Ascending aorta (tissue), 2 donors: Measurements from ENCODE around the gene UNK. TPM values are rescaled to one million over a fixed set of nuclear protein-coding genes. Genes with fewer than 3 reads are reported as not detected.
A peak's percentile ranks its signal among the peaks of the same experiment; 100 is the strongest.

ENCODE experiments used
- DNase-seq, 2 donors: peaks; one replicate each; pipeline ENCODE4 v3.0.0-alpha.2; 2019; ENCODE audit warnings: low spot score in 2 of 2
- H3K27ac ChIP-seq, 2 donors: fragments of 200-600 bp; sonication (generic); one replicate each; pipeline ENCODE4 v1.5.1; 2016 to 2017; ENCODE audit warnings: mild to moderate bottlenecking in 1 of 2
- H3K27me3 ChIP-seq: fragments of 200-600 bp; sonication (generic); one replicate; pipeline ENCODE4 v1.5.1; 2017
- H3K36me3 ChIP-seq, 2 donors: fragments of 200-600 bp; sonication (generic); one replicate each; pipeline ENCODE4 v1.5.1; 2016
- H3K4me1 ChIP-seq, 2 donors: fragments of 200-600 bp; sonication (generic); one replicate each; pipeline ENCODE4 v1.5.1; 2016 to 2017; ENCODE audit warnings: mild to moderate bottlenecking in 1 of 2
- H3K4me3 ChIP-seq, 2 donors: fragments of 200-600 bp; sonication (generic); one replicate each; pipeline ENCODE4 v1.5.1; 2016 to 2017; ENCODE audit warnings: mild to moderate bottlenecking in 1 of 2
- H3K9me3 ChIP-seq, 2 donors: fragments of 200-600 bp; sonication (generic); one replicate each; pipeline ENCODE4 v1.5.1; 2016
- CTCF ChIP-seq, 3 experiments: fragments of 200-600 bp in 2 of 3; fragments of 450-650 bp in 1 of 3; sonication (generic) in 2 of 3; IDR thresholded peaks; one replicate each; pipeline ENCODE4 v1.5.1; 2016 to 2019; ENCODE audit warnings: antibody characterized with exemption in 3 of 3, mild to moderate bottlenecking in 1 of 3, moderate library complexity in 1 of 3
- intact Hi-C: fragments of 100-400 bp; cut with DNase I; formaldehyde crosslinking; loops from one replicate; pipeline ENCODE4 v1.15.1; 2023
- total RNA-seq: library from RNA; depleted of rRNA; stranded (reverse); fragments of >200 nt; gene quantifications from one replicate; pipeline ENCODE4 v1.1.0, GENCODE V29; 2016

The UNK gene
- total RNA-seq, 1 donor from 2014 or later: 73.9 TPM

GRCh38 chr17:75752802-75753513 is 31.6 kb upstream of the UNK start:
- Histone ChIP-seq H3K27me3 (no peaks in the 10 kb centered on the region), H3K9me3 (no peaks in the 10 kb centered on the region), H3K27ac (no peak overlapping the region), H3K4me1 (peaks cover 10 to 11% of the 10 kb centered on the region in 2 donors), H3K36me3 (peaks cover 0 to 5% of the 10 kb centered on the region in 2 donors), H3K4me3 (peak overlapping the region; percentile 56 to 71)
- no peak for TF ChIP-seq CTCF (IDR thresholded peaks at IDR 0.05)
- intact Hi-C loops: loop anchor here (5.0 to 10.0 kb wide), 3 partner anchors 74 to 348 kb away; partner anchors contain the start of genes ACOX1, GRB2 and TEN1
- no peak for DNase-seq

GRCh38 chr17:75753514-75754377 is 30.9 kb upstream of the UNK start:
- peak overlapping the region; percentile 56 to 71 for H3K4me3 ChIP-seq
- peak; percentile 38 to 57 (median 53) for TF ChIP-seq CTCF (IDR thresholded peaks at IDR 0.05)
- DNase-seq: peak in 1 of 2 donors; percentile 80
- H3K27me3 ChIP-seq: no peaks in the 10 kb centered on the region
- no peaks in the 10 kb centered on the region for H3K9me3 ChIP-seq
- intact Hi-C loops: loop anchor here (5.0 to 10.0 kb wide), 3 partner anchors 74 to 349 kb away; partner anchors contain the start of genes ACOX1, GRB2 and TEN1
- peaks cover 10 to 11% of the 10 kb centered on the region in 2 donors for H3K4me1 ChIP-seq
- peaks cover 0 to 10% of the 10 kb centered on the region in 2 donors for H3K36me3 ChIP-seq
- H3K27ac ChIP-seq: no peak overlapping the region

- intact Hi-C loops: loop anchor here (5.0 to 10.0 kb wide), 3 partner anchors 73 to 350 kb away; partner anchors contain the start of genes ACOX1, GRB2 and TEN1
- no peak for TF ChIP-seq CTCF (IDR thresholded peaks at IDR 0.05)
- Histone ChIP-seq H3K4me1 (peaks cover 10 to 11% of the 10 kb centered on the region in 2 donors), H3K9me3 (no peaks in the 10 kb centered on the region), H3K27ac (no peak overlapping the region), H3K36me3 (peaks cover 0 to 10% of the 10 kb centered on the region in 2 donors), H3K27me3 (no peaks in the 10 kb centered on the region), H3K4me3 (peak overlapping the region in 1 of 2 donors; percentile 71)
- DNase-seq: no peak
Measured at GRCh38 chr17:75754378-75755204, 30.0 kb upstream of the UNK start.

- H3K9me3 ChIP-seq: no peaks in the 10 kb centered on the region
- DNase-seq: no peak
- TF ChIP-seq CTCF (IDR thresholded peaks at IDR 0.05): no peak
- peaks cover 7 to 11% of the 10 kb centered on the region in 2 donors for H3K4me1 ChIP-seq
- no peaks in the 10 kb centered on the region for H3K27me3 ChIP-seq
- intact Hi-C loops: loop anchor here (10.0 kb wide), 1 partner anchor 351 kb away; the partner anchor contains the start of gene GRB2
- H3K27ac ChIP-seq: no peak overlapping the region
- no peak overlapping the region for H3K4me3 ChIP-seq
- H3K36me3 ChIP-seq: peaks cover 0 to 10% of the 10 kb centered on the region in 2 donors
Measured at GRCh38 chr17:75755205-75755901, 29.3 kb upstream of the UNK start.
